Globus pallidus (tissue), 1 donor: Measurements from ENCODE around the gene NCK1.
A peak's percentile ranks its signal among the peaks of the same experiment; 100 is the strongest.

Source experiments
- DNase-seq: peaks from one replicate; pipeline ENCODE4 v3.0.0-alpha.2; 2015; ENCODE audit warnings: low spot score

NCK1 gene

GRCh38 chr3:136908297-136908696, 46.3 kb downstream of the NCK1 start:
- no peak for DNase-seq

- no peak for DNase-seq
These were observed 47.2 kb downstream of the NCK1 start for GRCh38 chr3:136909187-136909586.

- DNase-seq: no peak
These were observed 48.7 kb downstream of the NCK1 start for GRCh38 chr3:136910697-136911096.

- DNase-seq: no peak
These were observed 51.2 kb downstream of the NCK1 start for GRCh38 chr3:136913168-136913567.

DNA sequence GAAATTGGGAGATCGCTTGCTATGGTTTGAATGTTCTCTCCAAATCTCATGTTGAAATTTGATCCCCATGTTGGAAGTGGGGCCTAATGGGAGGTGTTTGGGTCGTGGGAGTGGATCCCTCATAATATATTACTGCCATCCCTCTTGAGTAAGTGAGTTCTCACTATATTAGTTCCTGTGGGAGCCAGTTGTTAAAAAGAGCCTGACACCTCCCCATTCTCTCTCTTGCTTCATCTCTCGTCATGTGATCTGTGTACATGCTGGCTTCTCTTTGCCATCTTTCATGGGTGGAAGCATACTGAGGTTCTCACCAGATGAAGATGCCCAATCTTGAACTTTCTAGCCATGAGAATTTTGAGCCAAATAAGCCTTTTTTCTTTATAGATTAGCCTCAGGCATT, 52.7 kb downstream of the NCK1 start:
- no peak for DNase-seq

- DNase-seq: no peak
These were observed 54.2 kb downstream of the NCK1 start for GRCh38 chr3:136916223-136916622.

DNA sequence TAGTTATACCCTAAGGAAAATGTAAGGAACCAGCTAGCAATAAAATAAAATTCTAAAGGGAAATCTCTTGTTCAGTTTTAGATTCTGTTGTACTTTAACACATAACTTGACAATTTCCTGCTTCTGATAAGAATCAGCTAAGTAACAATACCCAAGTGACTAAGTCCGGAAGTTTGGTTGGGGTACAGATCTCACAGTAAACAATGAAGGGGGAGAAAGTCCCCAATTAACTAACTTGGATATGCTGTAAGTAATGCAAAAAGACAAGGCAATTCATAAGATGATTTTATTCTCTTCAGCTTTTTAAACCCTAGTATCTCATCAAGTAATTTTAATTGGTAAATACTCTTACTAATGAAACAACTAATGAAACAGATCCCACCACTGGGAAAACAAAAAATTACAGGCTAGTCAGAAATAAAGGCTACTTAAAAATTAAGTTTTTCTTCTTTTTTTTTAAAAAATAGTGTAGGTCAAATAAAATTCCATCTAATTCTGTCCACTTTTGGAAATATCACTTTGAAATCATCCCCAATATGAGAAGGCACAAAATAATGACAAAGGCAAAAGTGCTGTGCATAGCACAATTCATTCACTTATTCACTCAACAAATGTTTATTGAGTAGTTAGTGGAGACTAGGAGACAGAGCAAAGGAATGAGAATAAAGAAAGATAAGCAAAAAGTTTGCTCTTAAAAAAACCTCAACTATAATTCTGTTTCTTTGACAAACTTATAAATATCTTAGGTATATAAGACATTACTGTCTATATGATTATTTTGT, 58.0 kb downstream of the NCK1 start:
- DNase-seq: no peak

GRCh38 chr3:136920904-136921611, 59.0 kb downstream of the NCK1 start:
- DNase-seq: no peak

DNA sequence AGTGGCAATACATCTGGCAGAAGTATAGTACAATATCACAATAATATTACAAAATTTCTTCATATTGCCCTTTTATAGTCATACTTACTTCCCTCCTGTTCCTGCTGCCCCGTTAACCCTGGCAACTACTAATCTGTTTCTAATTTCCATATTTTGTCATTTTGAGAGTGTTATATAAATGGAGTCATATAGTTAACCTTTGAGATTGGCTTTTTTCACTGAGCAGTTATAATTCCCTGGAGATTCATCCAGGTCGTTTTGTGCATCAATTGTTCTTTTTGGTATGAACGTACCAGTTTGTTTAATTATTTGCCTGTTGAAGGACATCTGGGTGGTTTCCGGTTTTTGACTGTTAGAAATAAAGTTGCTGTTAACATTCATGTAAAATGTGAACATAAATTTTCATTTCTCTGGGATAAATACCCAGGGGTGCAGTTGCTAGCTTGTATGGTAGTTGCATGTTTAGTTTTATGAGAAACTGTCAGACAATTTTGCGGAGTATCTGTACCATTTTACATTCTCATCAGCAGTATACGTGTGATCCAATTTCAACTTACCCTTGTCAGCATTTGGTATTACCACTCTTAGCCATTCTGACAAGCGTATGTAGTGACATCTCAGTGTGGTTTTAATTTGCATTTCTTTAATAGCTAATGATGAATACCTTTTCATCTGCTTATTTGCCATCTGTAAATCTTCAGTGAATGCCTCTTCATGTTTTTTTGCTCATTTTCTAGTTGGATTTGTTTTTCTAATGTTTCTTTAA, 63.6 kb downstream of the NCK1 start:
- no peak for DNase-seq

GRCh38 chr3:136928240-136928639, 66.2 kb downstream of the NCK1 start:
- DNase-seq: no peak

GRCh38 chr3:136929977-136930670, 68.1 kb downstream of the NCK1 start:
- peak; percentile 28 for DNase-seq

- no peak for DNase-seq
These were observed 69.6 kb downstream of the NCK1 start for GRCh38 chr3:136931606-136932005.

DNA sequence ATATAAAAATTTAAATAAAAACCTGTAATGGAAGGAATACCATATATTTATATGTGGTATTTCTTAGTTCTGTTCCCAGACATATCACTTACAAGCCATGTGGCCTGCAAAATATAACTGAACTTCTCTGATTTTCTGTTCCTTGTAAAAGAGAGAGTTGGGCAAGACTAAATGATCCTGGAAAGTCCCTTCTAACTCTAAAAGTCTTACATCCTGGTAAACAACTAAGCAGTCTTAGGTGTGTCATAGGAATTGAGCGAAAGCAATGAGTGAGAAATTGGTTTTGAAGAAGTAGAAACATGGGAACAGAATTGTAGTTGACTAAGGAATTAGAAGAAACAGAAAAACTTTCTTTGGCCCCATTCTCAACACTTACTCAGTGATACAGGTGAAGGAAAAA, 70.5 kb downstream of the NCK1 start:
- no peak for DNase-seq

GRCh38 chr3:136932978-136933772, 71.2 kb downstream of the NCK1 start:
- DNase-seq: no peak

DNA sequence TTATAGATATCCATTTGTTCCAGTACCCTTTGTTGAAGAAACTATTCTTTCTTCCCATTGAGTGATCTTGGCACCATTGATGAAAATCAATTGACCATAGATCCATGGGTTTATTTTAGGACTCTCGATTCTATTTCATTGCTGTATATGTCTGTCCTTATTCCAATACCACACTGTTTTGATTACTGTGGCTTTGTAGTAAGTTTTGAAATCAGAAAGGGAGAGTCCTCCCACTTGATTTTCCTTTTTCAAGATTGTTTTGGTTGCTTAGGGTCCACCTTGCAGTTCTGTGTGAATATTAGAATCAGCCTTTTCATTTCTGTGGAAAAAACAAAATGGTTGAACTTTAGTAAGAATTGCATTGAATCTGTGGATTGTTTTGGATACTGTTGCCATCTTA, 75.2 kb downstream of the NCK1 start:
- no peak for DNase-seq

DNA sequence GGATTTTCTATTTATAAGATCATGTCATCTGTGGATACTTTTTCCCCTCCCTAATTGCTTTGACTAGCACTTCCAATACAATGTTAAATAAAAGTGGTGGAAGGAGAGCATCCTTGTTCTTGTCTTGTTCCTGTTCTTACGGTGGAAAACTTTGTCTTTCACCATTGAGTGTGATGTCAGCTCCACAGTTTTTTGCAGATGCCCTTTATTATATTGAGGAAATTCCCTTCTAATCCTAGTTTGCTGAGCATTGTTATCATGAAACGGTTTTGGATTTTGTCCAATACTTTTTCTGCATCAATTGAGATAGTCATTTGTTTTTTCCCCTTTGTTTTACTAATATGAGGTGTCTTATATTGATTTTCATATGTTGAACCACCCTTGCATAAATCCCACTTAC, 75.8 kb downstream of the NCK1 start:
- no peak for DNase-seq

GRCh38 chr3:136938334-136938733, 76.3 kb downstream of the NCK1 start:
- DNase-seq: no peak

DNA sequence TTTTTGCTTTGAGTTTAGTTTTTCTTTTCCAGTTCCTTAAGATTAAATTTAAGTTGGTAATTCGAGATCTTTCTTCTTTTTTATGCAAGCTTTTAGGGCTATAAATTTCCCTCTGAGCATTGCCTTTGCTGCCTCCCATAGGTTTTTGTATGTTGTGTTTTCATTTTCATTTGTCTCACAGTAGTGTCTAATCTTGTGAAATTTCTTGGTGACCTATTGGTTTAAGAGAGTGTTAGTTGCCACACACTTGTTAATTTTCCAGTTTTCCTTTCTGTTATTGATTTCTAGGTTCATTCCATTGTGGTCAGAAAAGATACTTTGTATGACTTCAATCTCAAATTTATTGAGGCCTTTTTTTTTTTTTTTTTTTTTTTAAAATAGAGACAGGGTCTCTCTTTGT, 77.5 kb downstream of the NCK1 start:
- DNase-seq: no peak

GRCh38 chr3:136942803-136943202, 80.8 kb downstream of the NCK1 start:
- DNase-seq: no peak

GRCh38 chr3:136943436-136943835, 81.4 kb downstream of the NCK1 start:
- DNase-seq: no peak

GRCh38 chr3:136946978-136947377, 85.0 kb downstream of the NCK1 start:
- no peak for DNase-seq
